Measurements from ENCODE around the gene OGFOD3.
"Not testable (repeated sequence)": the region's sequence is repeated elsewhere in the genome, so short reads cannot be mapped to it uniquely, and the experiment has no call there.

Gene OGFOD3

GRCh38 chr17:82457929-82458178 lies 39.5 kb upstream of the OGFOD3 start:
- DNase-seq (ENCODE audit: low spot score), result no peak
- TF ChIP-seq, protein P1, sequence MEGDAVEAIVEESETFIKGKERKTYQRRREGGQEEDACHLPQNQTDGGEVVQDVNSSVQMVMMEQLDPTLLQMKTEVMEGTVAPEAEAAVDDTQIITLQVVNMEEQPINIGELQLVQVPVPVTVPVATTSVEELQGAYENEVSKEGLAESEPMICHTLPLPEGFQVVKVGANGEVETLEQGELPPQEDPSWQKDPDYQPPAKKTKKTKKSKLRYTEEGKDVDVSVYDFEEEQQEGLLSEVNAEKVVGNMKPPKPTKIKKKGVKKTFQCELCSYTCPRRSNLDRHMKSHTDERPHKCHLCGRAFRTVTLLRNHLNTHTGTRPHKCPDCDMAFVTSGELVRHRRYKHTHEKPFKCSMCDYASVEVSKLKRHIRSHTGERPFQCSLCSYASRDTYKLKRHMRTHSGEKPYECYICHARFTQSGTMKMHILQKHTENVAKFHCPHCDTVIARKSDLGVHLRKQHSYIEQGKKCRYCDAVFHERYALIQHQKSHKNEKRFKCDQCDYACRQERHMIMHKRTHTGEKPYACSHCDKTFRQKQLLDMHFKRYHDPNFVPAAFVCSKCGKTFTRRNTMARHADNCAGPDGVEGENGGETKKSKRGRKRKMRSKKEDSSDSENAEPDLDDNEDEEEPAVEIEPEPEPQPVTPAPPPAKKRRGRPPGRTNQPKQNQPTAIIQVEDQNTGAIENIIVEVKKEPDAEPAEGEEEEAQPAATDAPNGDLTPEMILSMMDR (IDR thresholded peaks at IDR 0.05; ENCODE audit: poor library complexity, severe bottlenecking), result no peak

DNA sequence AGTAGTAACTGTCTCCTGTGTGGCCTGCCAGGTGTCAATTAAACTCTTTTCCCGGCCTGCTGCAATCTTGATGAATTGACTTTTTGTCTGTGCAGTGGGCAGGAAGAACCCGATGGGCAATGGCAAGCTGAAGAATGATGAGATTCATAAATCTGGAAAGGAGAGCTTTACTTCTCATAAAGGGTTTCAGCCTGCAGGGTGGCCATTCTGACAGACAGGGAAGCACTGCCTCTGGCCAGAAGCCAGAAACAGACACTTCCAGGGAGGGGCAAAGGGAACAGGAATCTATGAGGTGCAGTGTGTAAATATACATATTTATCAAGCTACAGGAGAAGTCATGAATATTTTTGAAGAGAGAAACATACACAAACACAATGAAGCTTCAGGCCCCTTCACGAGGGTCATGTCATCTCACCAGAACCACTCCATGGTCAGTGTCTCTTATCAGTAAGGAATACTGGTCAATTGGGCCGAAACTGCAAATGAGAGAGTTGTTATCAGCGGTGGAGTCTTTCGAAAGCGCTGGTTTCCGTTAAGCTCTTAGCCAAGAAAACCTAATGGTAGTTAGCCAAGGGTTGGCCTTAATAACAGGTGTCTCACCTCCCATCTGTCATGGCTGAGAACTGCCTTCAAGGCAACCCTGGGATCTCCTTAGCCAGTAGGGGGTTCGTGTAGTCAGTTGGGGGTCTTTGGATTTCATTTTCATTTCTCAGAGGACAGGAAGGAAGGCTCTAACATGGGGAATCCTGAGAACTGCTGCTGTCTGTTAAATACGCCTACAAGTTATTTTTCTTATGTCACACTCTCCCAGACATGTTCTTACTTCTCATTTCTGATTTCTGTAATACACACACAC lies 38.9 kb upstream of the OGFOD3 start:
- Histone ChIP-seq H3K4me1 (ENCODE audit: insufficient read depth, poor library complexity, severe bottlenecking) (peaks cover 11% of the 10 kb centered on the region), H3K27ac (ENCODE audit: poor library complexity, severe bottlenecking) (peak overlapping the region; percentile 87), H3K36me3 (ENCODE audit: low read depth) (peaks cover 16% of the 10 kb centered on the region), H3K27me3 (ENCODE audit: insufficient read depth, poor library complexity, severe bottlenecking) (no peaks in the 10 kb centered on the region), H3K4me3 (ENCODE audit: severe bottlenecking) (peak overlapping the region; percentile 88), H3K9me3 (ENCODE audit: severe bottlenecking) (no peaks in the 10 kb centered on the region)
- no peak for ATAC-seq (ENCODE audit: low read depth)
- TF ChIP-seq, protein P1 (IDR thresholded peaks at IDR 0.05; ENCODE audit: poor library complexity, severe bottlenecking), result no peak
- no peak for DNase-seq (ENCODE audit: low spot score)

More at GRCh38 chr17:82457929-82458178, 39.5 kb upstream of the OGFOD3 start:
- Histone ChIP-seq H3K4me3 (ENCODE audit: severe bottlenecking) (peak overlapping the region; percentile 88), H3K36me3 (ENCODE audit: low read depth) (peaks cover 16% of the 10 kb centered on the region), H3K27ac (ENCODE audit: poor library complexity, severe bottlenecking) (peak overlapping the region; percentile 87), H3K27me3 (ENCODE audit: insufficient read depth, poor library complexity, severe bottlenecking) (no peaks in the 10 kb centered on the region), H3K9me3 (ENCODE audit: severe bottlenecking) (no peaks in the 10 kb centered on the region), H3K4me1 (ENCODE audit: insufficient read depth, poor library complexity, severe bottlenecking) (peaks cover 11% of the 10 kb centered on the region)
- no peak for ATAC-seq (ENCODE audit: low read depth)

GRCh38 chr17:82453706-82454105 lies 35.3 kb upstream of the OGFOD3 start:
- H3K4me3 ChIP-seq (ENCODE audit: severe bottlenecking); H3K4me1 ChIP-seq (ENCODE audit: insufficient read depth, poor library complexity, severe bottlenecking); DNase-seq (ENCODE audit: low spot score); H3K27ac ChIP-seq (ENCODE audit: poor library complexity, severe bottlenecking); H3K36me3 ChIP-seq (ENCODE audit: low read depth); ATAC-seq (ENCODE audit: low read depth); H3K27me3 ChIP-seq (ENCODE audit: insufficient read depth, poor library complexity, severe bottlenecking); H3K9me3 ChIP-seq (ENCODE audit: severe bottlenecking): not testable (repeated sequence)

DNA sequence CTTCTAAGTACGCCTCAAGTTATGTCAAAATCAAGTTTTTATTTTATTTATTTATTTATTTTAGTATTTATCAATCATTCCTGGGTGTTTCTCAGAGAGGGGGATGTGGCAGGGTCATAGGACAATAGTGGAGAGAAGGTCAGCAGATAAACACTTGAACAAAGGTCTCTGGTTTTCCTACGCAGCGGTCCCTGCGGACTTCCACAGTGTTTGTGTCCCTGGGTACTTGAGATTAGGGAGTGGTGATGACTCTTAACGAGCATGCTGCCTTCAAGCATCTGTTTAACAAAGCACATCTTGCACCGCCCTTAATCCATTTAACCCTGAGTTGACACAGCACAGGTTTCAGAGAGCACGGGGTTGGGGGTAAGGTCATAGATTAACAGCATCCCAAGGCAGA lies 34.8 kb upstream of the OGFOD3 start:
- not testable (repeated sequence) for H3K27ac ChIP-seq (ENCODE audit: poor library complexity, severe bottlenecking); H3K36me3 ChIP-seq (ENCODE audit: low read depth); DNase-seq (ENCODE audit: low spot score); H3K4me1 ChIP-seq (ENCODE audit: insufficient read depth, poor library complexity, severe bottlenecking); H3K27me3 ChIP-seq (ENCODE audit: insufficient read depth, poor library complexity, severe bottlenecking); ATAC-seq (ENCODE audit: low read depth); H3K4me3 ChIP-seq (ENCODE audit: severe bottlenecking); H3K9me3 ChIP-seq (ENCODE audit: severe bottlenecking)

GRCh38 chr17:82452162-82452561 lies 33.8 kb upstream of the OGFOD3 start:
- Histone ChIP-seq H3K27ac (ENCODE audit: poor library complexity, severe bottlenecking) (no peak overlapping the region), H3K4me1 (ENCODE audit: insufficient read depth, poor library complexity, severe bottlenecking) (no peaks in the 10 kb centered on the region), H3K36me3 (ENCODE audit: low read depth) (no peaks in the 10 kb centered on the region), H3K27me3 (ENCODE audit: insufficient read depth, poor library complexity, severe bottlenecking) (no peaks in the 10 kb centered on the region), H3K4me3 (ENCODE audit: severe bottlenecking) (no peak overlapping the region), H3K9me3 (ENCODE audit: severe bottlenecking) (no peaks in the 10 kb centered on the region)
- DNase-seq (ENCODE audit: low spot score) (no peak), ATAC-seq (ENCODE audit: low read depth) (no peak)
- TF ChIP-seq, protein P1 (IDR thresholded peaks at IDR 0.05; ENCODE audit: poor library complexity, severe bottlenecking), result no peak
